Right ventricle myocardium inferior (tissue), 1 donor: ENCODE results near the gene WDTC1. TPM values are rescaled to one million over a fixed set of nuclear protein-coding genes. Genes with fewer than 3 reads are reported as not detected.

Source experiments
- ATAC-seq: fragments of 200-7000 bp; cut with Tn5 transposase; one replicate; pipeline ENCODE4 v1.9.1; 2020; ENCODE audit warnings: mild to moderate bottlenecking, moderate library complexity
- DNase-seq: peaks from one replicate; pipeline ENCODE4 v3.0.0; 2021; ENCODE audit errors: missing footprints
- intact Hi-C: fragments of 100-400 bp; cut with DNase I; formaldehyde crosslinking; loops from one replicate; pipeline ENCODE4 v1.11.0; 2022
- total RNA-seq: library from RNA; stranded (reverse); fragmentation: NEBNext Ultra II Directional; extraction: Animal tissue kit (Norgen Biotek cat#: 25700); gene quantifications from one replicate; pipeline ENCODE4 v1.2.1, GENCODE V29; 2021
- donor health status: DM: no; HTN: yes; CAD: no; lungs with severe emphysema.

Gene WDTC1
- total RNA-seq, 1 donor from 2014 or later: 64.2 TPM

DNA sequence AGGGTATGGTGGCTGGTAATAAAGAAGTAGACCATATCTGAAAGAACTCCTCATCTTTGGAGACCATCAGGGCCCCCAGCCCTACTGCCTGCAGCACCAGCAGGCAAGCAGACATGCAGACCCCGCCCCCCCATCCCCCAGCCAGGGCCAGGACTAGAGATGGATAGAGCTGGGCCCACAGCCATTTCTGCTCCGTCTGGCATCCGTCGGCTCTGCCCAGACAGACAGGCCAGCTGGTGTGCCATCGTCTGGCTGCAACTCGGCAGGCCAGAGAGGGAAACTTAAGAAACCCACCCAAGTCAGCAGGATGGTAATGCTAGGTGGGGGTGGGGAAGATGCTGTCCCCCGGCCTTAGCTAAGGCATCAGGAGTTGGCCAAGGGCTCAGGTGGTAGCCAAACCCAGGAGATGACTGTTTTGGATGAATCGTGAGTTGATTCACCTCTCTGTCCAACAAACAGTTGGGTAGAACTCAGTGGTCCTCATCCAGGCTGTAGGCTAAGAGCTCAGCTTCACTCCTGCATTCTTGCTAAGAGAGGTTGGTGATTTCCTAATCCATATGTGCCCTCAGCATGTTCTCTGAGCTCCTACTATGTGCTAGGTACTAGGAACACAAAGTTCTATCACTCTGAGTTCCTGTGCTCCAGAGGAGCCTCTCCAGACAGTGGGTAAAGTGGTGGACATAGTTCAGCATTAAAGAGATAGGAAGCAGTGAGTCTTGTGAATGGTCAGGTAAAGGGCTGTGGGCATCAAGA, 64.4 kb downstream of the WDTC1 start:
- ATAC-seq (no peak), DNase-seq (no peak)
- intact Hi-C loops: no loop called here

DNA sequence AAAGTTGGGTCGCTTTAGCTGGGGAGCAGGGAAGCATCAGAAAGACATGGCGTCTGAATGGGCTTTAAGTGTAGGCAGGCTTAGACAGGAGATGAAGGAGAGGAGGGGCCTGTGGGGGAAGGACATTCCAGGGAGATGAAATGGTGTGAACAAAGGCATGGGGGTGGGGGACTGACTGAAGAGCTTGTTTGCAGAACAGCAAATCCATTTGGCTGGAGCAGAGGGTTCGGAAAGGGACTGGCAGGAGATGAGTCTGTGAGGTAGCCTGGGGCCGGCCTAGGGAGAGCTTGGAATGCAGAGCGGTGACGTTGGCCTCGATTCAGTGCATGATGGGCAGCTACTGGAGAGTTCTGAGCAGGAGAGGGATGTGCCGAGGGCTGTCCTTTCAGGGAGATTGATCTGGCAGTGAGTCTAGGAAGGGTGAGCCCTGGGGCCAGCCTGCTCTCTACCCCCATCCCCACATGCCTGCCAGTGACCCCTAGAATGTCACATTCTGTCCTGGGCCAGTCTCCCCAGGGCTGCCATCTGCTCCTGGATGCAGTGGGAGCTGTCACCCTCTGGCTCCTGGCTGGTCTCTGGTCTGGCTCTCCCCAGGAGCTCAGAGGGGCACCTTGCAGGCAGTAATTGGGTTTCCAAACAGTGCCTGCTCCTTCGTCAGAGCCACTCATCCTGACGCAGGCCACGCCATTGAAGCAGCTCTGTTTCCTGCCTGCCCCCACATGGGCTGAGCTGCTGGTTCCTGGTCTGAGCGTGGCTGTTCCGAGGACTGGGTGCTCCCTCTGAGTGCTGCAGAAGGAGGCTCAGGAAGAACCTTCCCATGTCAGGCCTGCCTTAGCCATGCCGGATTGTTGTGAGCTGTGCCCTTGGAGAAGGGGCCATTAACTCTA, 65.2 kb downstream of the WDTC1 start:
- peak; percentile 71 for ATAC-seq
- intact Hi-C loops: loop anchor here (1.0 to 5.0 kb wide), 2 partner anchors 307 to 363 kb away; no protein-coding TSS in a partner anchor
- peak; percentile 83 for DNase-seq

DNA sequence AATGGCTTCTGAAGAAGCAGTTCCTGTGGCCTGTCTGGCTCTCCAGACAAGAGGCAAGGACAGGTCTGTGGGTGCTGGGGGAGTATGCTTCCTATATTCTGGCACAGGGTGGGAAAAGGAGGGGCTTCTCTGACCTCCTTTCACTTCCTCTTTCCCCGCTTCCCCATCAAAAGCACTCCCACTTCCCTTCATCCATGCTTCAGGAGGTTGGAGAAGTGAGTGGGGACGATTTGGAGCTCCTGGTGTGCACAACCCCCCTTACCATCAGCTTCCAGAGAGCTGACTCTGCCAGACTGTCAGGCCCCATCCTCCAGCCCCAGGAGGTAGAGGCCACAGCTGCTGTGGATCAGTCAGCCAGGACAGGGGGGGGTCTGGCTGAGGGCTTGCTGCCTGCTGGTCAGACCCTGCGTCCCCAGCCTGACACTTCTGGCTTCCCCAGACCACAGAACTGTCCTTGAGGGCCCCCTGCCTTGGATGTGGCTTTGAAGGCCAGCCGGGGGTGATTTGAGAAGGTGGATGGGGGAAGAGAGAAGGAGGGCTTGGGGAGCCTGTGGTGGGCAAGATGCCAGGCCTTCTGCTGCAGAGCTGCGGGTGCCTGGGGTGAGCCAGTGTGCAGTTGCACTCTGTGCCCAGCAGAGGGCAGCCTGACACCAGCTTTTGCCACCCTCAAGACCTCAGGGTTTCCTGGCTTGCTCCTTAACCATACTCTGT, 66.1 kb downstream of the WDTC1 start:
- DNase-seq: peak; percentile 92
- ATAC-seq: peak; percentile 85
- intact Hi-C loops: loop anchor here (1.0 to 5.0 kb wide), 3 partner anchors 95 to 362 kb away; no protein-coding TSS in a partner anchor

DNA sequence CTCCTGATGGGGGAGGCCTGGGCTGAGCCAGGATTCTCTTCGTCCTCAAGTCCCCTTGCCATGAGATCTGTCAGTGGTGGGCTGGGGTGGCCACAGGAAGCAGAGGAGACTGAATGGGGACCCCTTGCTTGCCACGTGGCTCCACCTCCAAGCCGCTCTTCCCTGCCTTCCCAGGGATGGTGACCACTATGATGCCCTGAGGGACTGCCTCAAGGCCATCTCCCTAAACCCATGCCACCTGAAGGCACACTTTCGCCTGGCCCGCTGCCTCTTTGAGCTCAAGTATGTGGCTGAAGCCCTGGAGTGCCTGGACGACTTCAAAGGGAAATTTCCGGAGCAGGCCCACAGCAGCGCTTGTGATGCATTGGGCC, 66.6 kb downstream of the WDTC1 start:
- no peak for DNase-seq
- intact Hi-C loops: loop anchor here (1.0 to 5.0 kb wide), 2 partner anchors 94 to 361 kb away; no protein-coding TSS in a partner anchor
- ATAC-seq: no peak

DNA sequence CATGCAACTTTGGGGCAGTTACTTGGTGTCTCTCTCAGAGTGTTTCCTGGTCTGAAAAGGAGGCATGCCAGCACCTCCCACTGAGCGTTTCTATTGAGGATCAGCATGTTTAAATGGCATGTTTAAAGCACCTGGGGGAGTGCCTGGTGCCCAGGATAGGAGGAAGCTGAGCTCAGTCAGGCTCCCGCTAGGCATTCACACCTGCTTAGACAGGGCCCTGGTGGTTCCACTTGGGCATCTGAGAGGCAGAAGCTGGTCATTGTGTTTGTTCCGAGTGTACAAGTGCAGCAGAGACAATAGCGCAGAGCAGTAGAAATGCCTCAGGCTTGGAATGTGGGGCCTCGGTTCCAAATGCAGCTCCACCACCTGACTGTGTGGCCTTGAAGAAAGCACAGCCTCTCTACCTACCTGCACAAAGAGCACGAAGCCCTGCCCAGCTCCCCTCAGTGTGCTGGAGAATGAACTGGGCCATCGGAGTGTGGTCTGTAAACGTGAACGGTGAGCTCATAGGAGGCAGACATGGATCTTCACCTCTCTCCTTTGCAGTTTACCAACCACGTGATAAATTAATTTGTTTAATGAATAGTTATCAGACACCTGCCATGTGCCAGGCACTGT, 67.3 kb downstream of the WDTC1 start:
- intact Hi-C loops: loop anchor here (1.0 to 5.0 kb wide), 2 partner anchors 94 to 361 kb away; no protein-coding TSS in a partner anchor
- DNase-seq (peak; percentile 64), ATAC-seq (no peak)

DNA sequence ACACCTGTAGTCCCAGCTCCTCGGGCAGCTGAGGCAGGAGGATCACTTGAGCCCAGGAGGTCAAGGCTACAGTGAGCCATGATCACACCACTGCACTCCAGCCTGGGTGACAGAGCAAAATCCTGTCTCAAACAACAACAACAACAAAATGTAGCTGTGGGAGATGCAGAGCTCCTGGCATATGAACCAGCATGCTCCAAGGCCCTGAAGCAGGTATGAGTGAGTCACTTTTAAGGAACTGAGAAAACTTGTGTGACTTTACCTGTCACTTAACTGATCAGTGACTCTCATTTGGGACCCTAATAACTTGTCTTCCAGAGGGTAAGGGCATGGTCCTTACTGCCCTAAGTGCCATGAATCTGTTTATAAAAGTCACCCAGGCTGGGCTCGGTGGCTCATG, 68.2 kb downstream of the WDTC1 start:
- no peak for ATAC-seq
- no peak for DNase-seq
- intact Hi-C loops: loop anchor here (5.0 kb wide), 1 partner anchor 360 kb away; no protein-coding TSS in a partner anchor

DNA sequence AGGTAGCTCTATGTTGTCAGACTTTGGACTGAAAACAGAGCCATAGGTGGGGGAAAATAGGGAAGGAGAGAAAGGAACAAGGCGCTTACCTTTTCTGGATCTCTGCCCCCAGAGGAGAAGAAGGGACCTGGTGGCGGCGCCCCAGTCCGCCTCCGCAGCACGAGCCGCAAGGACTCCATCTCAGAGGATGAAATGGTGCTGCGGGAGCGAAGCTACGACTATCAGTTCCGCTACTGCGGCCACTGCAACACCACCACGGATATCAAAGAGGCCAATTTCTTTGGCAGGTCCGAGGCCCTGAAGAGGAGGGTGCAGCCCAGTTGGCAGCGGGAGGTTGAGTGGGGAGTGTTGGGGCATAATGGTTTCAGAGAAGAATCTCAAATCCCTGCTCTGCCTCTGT, 69.1 kb downstream of the WDTC1 start:
- intact Hi-C loops: loop anchor here (5.0 kb wide), 1 partner anchor 359 kb away; no protein-coding TSS in a partner anchor
- ATAC-seq: no peak
- DNase-seq: no peak

DNA sequence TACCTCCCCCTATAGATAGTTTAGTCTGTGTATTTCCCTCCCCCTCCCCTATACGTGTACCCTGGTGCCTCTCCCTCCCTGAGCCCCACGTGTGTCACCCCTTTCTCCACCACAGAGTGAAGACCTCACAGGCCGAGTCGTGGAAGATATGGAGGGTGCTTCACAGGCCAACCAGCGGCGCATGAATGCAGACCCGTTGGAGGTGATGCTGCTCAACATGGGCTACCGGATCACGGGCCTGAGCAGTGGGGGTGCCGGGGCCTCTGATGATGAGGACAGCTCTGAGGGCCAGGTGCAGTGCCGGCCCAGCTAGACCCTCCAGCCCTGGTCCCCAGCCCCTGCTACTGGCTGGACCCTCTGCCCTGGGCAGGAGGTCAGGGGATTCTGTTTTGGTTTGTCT, 71.6 kb downstream of the WDTC1 start:
- no peak for ATAC-seq
- no peak for DNase-seq
- intact Hi-C loops: no loop called here

DNA sequence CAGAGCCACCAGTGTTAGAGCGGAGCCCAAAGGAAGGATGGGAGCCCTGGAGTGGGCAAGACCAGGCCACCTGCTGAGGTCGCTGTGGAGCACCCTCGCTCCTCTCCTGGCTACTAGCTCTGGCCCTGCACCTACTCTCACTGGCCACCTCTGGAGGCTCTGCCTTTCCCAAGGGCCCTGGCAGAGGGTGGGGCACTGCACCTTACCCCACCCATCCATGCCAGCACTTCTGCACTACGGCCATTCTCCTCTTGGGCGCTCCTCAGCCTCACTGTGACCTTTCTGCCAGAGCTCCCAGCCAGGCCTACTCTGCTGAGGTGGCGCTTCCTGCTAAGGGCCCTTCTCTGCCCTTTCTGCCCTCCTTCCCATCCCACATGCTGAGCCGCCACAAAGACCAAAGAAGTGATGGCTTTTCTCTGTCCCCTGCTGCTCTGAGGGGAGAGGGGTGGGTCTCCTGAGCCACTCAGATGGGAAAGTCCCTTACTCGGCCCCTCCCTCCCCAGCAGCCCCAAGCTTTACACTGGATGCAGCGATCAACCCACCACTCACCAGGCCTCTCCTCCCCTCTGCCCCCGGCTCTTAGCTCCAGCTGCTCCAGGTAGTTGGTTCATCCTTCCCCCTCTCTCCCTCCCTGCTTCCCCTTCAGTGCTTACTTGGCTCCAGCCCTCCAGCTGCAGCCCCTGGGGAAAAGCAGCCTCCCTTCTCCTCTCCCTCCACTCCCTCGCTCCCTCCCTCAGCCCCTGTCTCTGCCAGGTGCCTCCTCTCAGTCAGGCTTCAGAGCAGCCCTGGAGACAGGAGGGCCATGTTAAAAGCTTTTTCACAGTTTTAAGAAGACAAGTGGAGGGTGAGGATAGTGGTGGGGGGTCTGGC, 72.7 kb downstream of the WDTC1 start:
- DNase-seq: no peak
- intact Hi-C loops: no loop called here
- no peak for ATAC-seq

DNA sequence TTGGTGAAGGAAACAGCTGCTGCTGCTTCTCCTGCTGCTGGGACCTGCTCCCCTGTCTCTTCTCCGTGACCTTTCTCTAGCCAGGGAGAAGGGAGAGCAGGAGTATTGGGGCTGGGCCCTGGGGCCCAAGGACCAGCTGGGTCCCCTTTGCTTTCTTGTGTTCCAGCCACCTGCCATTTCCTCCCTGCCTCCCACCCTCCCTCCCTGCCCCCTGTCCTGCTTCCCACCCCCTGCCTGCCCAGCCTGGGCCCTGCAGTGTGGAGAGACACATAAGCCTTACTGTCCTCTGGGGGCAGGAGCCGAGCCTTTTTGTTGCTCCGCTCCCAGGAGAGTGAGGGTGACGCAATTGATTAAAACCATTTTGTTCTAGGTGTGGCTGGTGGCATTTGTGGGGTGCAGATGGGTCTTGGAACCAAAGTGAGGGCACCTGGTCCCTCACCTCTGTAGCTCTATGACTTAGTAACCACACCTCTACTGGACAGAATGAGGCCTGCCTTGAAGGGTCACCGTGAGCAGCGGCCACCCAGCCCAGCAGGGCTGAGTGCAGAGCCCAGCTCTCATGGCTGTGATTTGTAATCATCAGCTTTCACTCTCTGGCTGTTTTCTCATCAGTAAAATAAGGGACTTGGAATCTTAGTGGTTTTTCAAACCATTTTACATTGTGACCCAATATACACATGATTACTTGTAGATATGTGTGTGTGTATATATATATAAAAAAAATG, 73.6 kb downstream of the WDTC1 start:
- ATAC-seq (no peak), DNase-seq (no peak)
- intact Hi-C loops: no loop called here

DNA sequence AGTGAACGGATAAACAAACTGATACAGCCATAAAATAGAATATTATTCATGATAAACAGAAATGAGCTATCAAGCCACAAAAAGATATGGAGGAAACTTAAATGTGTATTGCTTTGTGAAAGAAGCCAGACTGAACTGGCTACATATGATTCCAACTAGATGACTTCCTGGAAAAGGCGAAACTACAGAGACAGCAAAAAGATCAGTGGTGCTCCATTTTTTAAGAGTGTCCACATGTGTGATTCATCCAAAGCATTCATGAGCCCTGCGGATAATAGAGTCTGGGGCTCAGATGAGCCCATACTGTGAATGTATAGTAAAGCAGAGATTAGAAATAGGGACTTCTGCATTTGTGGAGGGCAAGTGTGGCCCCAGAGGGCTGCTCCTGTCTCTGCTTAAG, 79.7 kb downstream of the WDTC1 start:
- no peak for DNase-seq
- no peak for ATAC-seq
- intact Hi-C loops: no loop called here

DNA sequence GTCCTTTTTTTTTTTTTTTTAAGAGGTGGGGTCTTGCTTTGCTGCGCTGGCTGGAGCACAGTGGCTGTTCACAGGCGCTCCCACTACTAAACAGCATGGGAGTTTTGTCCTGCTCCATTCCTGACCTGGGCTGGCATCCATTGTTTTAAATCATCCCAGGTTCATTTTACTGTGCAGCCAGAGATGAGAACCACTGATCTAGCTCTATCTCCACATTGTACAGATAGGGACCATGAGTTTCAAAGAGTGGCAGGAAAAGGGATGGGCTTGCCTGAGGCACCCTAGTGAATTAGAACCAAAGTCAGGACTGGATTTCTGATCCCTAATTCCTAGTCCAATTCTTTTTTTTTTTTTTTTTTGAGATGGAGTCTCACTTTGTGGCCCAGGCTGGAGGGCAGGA, 80.3 kb downstream of the WDTC1 start:
- intact Hi-C loops: no loop called here
- ATAC-seq (no peak), DNase-seq (no peak)

DNA sequence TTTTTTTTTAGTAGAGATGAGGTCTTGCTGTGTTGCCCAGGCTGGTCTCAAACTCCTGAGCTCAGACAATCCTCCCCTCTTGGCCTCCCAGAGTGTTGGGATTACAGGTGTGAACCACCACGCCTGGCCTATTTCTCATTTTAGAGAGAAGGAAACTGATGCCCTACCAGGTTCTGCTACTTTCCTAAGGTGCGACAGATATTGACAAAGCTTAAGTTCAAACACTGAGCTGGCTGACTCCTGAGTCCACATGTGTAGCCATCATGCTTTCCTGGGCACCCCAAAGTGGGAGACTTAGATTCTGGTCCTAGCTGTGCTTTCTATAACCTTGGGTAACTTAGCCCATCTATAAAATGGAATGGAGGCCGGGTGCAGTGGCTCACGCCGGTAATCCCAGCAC, 82.4 kb downstream of the WDTC1 start:
- DNase-seq (no peak), ATAC-seq (no peak)
- intact Hi-C loops: no loop called here

DNA sequence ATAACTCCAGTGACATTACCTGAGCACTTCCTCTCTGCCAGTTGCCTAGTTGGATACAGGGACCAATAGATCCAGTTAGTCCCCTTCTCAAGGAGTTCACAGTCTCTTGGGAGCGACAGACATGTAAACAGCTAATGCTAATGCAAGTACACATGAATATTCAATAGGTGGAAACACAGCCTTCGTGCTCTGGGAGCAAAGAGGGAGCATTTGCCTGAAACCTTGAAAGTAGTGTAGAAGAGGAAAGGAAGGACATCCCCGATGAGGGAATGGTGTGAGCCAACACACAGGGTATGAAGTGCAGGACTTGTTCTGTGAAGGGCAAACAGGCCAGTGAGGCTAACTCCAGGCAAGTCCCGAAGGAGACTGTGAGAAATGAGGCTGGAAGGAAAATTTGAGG, 83.7 kb downstream of the WDTC1 start:
- ATAC-seq (no peak), DNase-seq (no peak)
- intact Hi-C loops: no loop called here

DNA sequence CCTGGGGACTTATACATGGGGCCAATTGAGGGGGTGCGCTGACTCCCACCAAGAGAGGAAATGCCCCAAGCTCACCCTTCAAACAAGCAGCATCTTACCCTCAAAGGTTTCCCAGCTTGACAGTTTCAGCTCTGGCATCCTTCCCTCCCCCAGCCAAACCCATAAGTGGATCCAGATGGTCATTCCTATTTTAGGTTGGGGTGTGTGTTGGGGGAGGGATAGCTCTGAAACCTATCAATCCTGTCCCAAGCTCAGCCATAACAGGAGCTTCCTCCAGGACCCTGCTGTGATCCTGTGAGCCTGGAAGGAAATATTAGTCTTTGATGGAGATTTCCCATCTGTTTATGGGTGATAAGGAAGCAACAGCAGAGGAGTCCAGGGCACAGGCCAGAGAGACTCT, 84.2 kb downstream of the WDTC1 start:
- intact Hi-C loops: no loop called here
- ATAC-seq: no peak
- DNase-seq: no peak

DNA sequence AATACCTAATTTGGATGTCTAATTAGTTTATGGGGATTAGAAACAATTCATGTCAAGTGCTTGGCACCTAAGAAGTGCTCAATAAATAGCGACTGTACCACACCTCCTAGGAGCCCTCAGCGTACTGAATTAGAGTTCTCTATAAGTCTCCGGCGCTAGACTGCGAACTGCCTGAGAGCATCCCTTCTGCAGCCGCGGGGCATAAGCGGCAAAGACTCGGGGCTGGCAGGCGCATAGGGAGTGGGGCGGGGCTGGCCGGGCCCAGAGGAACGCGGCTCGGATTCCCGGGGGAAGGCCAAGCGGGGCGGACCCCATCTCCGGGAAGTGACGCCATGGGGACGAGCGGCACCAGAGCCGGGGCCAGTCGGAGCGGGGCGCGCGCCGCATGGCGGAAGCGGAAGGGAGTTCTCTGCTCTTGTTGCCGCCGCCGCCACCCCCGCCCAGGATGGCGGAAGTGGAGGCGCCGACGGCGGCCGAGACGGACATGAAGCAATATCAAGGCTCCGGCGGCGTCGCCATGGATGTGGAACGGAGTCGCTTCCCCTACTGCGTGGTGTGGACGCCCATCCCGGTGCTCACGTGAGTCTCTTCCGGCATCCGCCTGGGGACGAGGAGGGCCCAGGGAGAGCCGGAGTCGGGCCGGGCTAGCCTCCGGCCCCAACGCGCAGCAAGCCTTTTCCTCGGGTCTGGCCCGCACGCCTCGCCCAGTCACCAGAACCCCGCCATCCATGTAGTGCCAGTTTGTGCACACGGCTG, 87.6 kb downstream of the WDTC1 start, which contains the start of gene TMEM222:
Gene TMEM222 (plus strand): TSS at position 351 of the 756 bp plus-strand sequence. CDS start 35 bp downstream, at position 386.
- peak; percentile 98 for ATAC-seq
- DNase-seq: peak; percentile 99

More for the DNA sequence above, 87.6 kb downstream of the WDTC1 start, which contains the start of gene TMEM222:
- intact Hi-C loops: loop anchor here (5.0 kb wide), 1 partner anchor 45 kb away; the partner anchor contains the start of gene MAP3K6
